ENCODE measurements around the gene CENPP.

GRCh38 chr9:92345582-92345981, 19.8 kb downstream of the CENPP start:
- TF ChIP-seq CTCF (IDR thresholded peaks at IDR 0.05; ENCODE audit: insufficient read depth, low read length, poor library complexity, severe bottlenecking) (no peak), EZH2phosphoT487 (conservative IDR thresholded peaks at IDR 0.05; ENCODE audit: low read length) (no peak)
